Neural crest cell (in vitro differentiated cells): ENCODE measurements around the gene CLASP1. TPM values are rescaled to one million over a fixed set of nuclear protein-coding genes. Genes with fewer than 3 reads are reported as not detected.

Experiments used
- DNase-seq: peaks from one replicate; pipeline ENCODE4 v3.0.0; 2021; ENCODE audit warnings: low read depth, mixed read lengths, low spot score
- H3K27ac Mint-ChIP-seq: one replicate; pipeline ENCODE4 v1.8.0; 2021; ENCODE audit warnings: mild to moderate bottlenecking, mixed read lengths; ENCODE audit not compliant: unreplicated experiment
- H3K27me3 Mint-ChIP-seq: 2 replicates; pipeline ENCODE4 v1.8.0; 2021; ENCODE audit warnings: low read depth, mild to moderate bottlenecking, mixed read lengths
- H3K36me3 Mint-ChIP-seq: 2 replicates; pipeline ENCODE4 v1.8.0; 2021; ENCODE audit warnings: low read depth, mild to moderate bottlenecking, mixed read lengths
- H3K4me1 Mint-ChIP-seq: 2 replicates; pipeline ENCODE4 v1.8.0; 2021; ENCODE audit warnings: mixed read lengths
- H3K4me3 Mint-ChIP-seq: one replicate; pipeline ENCODE4 v1.8.0; 2021; ENCODE audit warnings: mild to moderate bottlenecking, mixed read lengths
- H3K9me3 Mint-ChIP-seq: 2 replicates; pipeline ENCODE4 v1.8.0; 2021; ENCODE audit warnings: mixed read lengths
- CTCF ChIP-seq: fragments of 200-600 bp; sonication (generic); conservative IDR thresholded peaks from 2 replicates; pipeline ENCODE4 v1.5.0; 2021; ENCODE audit warnings: antibody characterized with exemption, mild to moderate bottlenecking
- total RNA-seq: library from RNA; stranded (reverse); gene quantifications from 2 replicates; pipeline ENCODE4 v1.2.1, GENCODE V29; 2021

Gene CLASP1
- total RNA-seq, 1 donor from 2014 or later: 95.8 TPM

GRCh38 chr2:121287956-121288355 is 361.3 kb downstream of the CLASP1 start:
- DNase-seq: no peak
- H3K27ac Mint-ChIP-seq: no peak overlapping the region
- no peak for TF ChIP-seq CTCF
- no peaks in the 10 kb centered on the region for H3K36me3 Mint-ChIP-seq
- H3K4me3 Mint-ChIP-seq: peak overlapping the region; percentile 7
- no peaks in the 10 kb centered on the region for H3K9me3 Mint-ChIP-seq
- H3K27me3 Mint-ChIP-seq: peaks cover 53% of the 10 kb centered on the region
- peaks cover 8% of the 10 kb centered on the region for H3K4me1 Mint-ChIP-seq

Other genes starting within 250 kb of the CLASP1 start
- gene RNU4ATAC, start 118.6 kb downstream of the CLASP1 start, total RNA-seq: not detected in 2 replicates
- gene NIFK, start 87.4 kb upstream of the CLASP1 start, total RNA-seq: 89.7 and 95.4 TPM in 2 replicates
- 111 and 115 TPM in 2 replicates for gene TSN, start 106.2 kb upstream of the CLASP1 start, total RNA-seq